Measurements from ENCODE around the gene ITGB8. TPM values are rescaled to one million over a fixed set of nuclear protein-coding genes. Genes with fewer than 3 reads are reported as not detected.
A peak's percentile ranks its signal among the peaks of the same experiment; 100 is the strongest.

The ITGB8 gene
- 62.6 TPM for total RNA-seq

- no peaks in the 10 kb centered on the region for H3K36me3 ChIP-seq
- H3K4me3 ChIP-seq = peak within 1 kb of the TSS; percentile 70 to 74
- TF ChIP-seq POLR2A (IDR thresholded peaks at IDR 0.05) (peak in 1 of 2 donors; percentile 45), CTCF (IDR thresholded peaks at IDR 0.05) (no peak), POLR2AphosphoS5 (IDR thresholded peaks at IDR 0.05; ENCODE audit: insufficient read depth in 1 of 2, low read depth in 1 of 2) (peak; percentile 32 to 84)
- H3K27me3 ChIP-seq = no peaks in the 10 kb centered on the region
- intact Hi-C loops (cut with DNase I) = no loop called here
- peaks cover 12% of the 10 kb centered on the region for H3K4me1 ChIP-seq
- H3K27ac ChIP-seq = peak within 1 kb of the TSS; percentile 95
- H3K9me3 ChIP-seq = no peaks in the 10 kb centered on the region
- no peak for DNase-seq (ENCODE audit: extremely low spot score in 2 of 2)
These were observed at the start of gene ITGB8 for GRCh38 chr7:20330239-20330927. Gene ITGB8 (plus strand): TSS chr7:20330900. CDS start chr7:20331807, 907 bp downstream.

- no peaks in the 10 kb centered on the region for H3K36me3 ChIP-seq
- peaks cover 7% of the 10 kb centered on the region for H3K4me1 ChIP-seq
- intact Hi-C loops (cut with DNase I) = no loop called here
- H3K9me3 ChIP-seq = no peaks in the 10 kb centered on the region
- H3K27me3 ChIP-seq = no peaks in the 10 kb centered on the region
- DNase-seq (ENCODE audit: extremely low spot score in 2 of 2) = no peak
- no peak for TF ChIP-seq POLR2AphosphoS5 (IDR thresholded peaks at IDR 0.05; ENCODE audit: insufficient read depth in 1 of 2, low read depth in 1 of 2)
- TF ChIP-seq CTCF (IDR thresholded peaks at IDR 0.05) = no peak
- no peak overlapping the region for H3K4me3 ChIP-seq
- H3K27ac ChIP-seq = no peak overlapping the region
These were observed 47.7 kb upstream of the ITGB8 start for GRCh38 chr7:20282959-20283358.

GRCh38 chr7:20283385-20283784 lies 47.3 kb upstream of the ITGB8 start:
- H3K36me3 ChIP-seq = no peaks in the 10 kb centered on the region

GRCh38 chr7:20284003-20284770 lies 46.5 kb upstream of the ITGB8 start:
- intact Hi-C loops (cut with DNase I) = no loop called here
- TF ChIP-seq POLR2A (IDR thresholded peaks at IDR 0.05) (no peak), CTCF (IDR thresholded peaks at IDR 0.05) (no peak), POLR2AphosphoS5 (IDR thresholded peaks at IDR 0.05; ENCODE audit: insufficient read depth in 1 of 2, low read depth in 1 of 2) (no peak)
- H3K36me3 ChIP-seq = no peaks in the 10 kb centered on the region

More at GRCh38 chr7:20283385-20283784, 47.3 kb upstream of the ITGB8 start:
- DNase-seq (ENCODE audit: extremely low spot score in 2 of 2) = no peak
- intact Hi-C loops (cut with DNase I) = no loop called here
- no peaks in the 10 kb centered on the region for H3K9me3 ChIP-seq
- no peak overlapping the region for H3K27ac ChIP-seq
- TF ChIP-seq POLR2A (IDR thresholded peaks at IDR 0.05) = no peak
- TF ChIP-seq CTCF (IDR thresholded peaks at IDR 0.05) = no peak
- TF ChIP-seq POLR2AphosphoS5 (IDR thresholded peaks at IDR 0.05; ENCODE audit: insufficient read depth in 1 of 2, low read depth in 1 of 2) = no peak
- no peak overlapping the region for H3K4me3 ChIP-seq
- peaks cover 7% of the 10 kb centered on the region for H3K4me1 ChIP-seq
- H3K27me3 ChIP-seq = no peaks in the 10 kb centered on the region

GRCh38 chr7:20284771-20285143 lies 45.9 kb upstream of the ITGB8 start:
- no peak for TF ChIP-seq POLR2A (IDR thresholded peaks at IDR 0.05)
- no peak for TF ChIP-seq POLR2AphosphoS5 (IDR thresholded peaks at IDR 0.05; ENCODE audit: insufficient read depth in 1 of 2, low read depth in 1 of 2)
- Histone ChIP-seq H3K27me3 (no peaks in the 10 kb centered on the region), H3K4me3 (no peak overlapping the region), H3K4me1 (peaks cover 7% of the 10 kb centered on the region), H3K9me3 (no peaks in the 10 kb centered on the region), H3K36me3 (no peaks in the 10 kb centered on the region), H3K27ac (no peak overlapping the region)
- intact Hi-C loops (cut with DNase I) = no loop called here
- no peak for DNase-seq (ENCODE audit: extremely low spot score in 2 of 2)

More at GRCh38 chr7:20284003-20284770, 46.5 kb upstream of the ITGB8 start:
- no peaks in the 10 kb centered on the region for H3K27me3 ChIP-seq
- no peaks in the 10 kb centered on the region for H3K9me3 ChIP-seq
- no peak overlapping the region for H3K27ac ChIP-seq
- DNase-seq (ENCODE audit: extremely low spot score in 2 of 2) = no peak
- H3K4me3 ChIP-seq = no peak overlapping the region
- peaks cover 7% of the 10 kb centered on the region for H3K4me1 ChIP-seq

Data from vagina (tissue), 2 donors.